Heart left ventricle (tissue), 16 donors: Measurements from ENCODE around the gene RGL2. TPM values are rescaled to one million over a fixed set of nuclear protein-coding genes. Genes with fewer than 3 reads are reported as not detected.
A peak's percentile ranks its signal among the peaks of the same experiment; 100 is the strongest.

Experiments
- ATAC-seq, 4 donors: fragments of 200-7000 bp; cut with Tn5 transposase; one replicate each; pipeline ENCODE4 v1.9.1; 2020 to 2022; ENCODE audit warnings: moderate library complexity in 4 of 4, mild to moderate bottlenecking in 3 of 4, moderate number of reproducible peaks in 1 of 4
- DNase-seq, 5 donors: peaks; one replicate each; pipeline ENCODE4 v3.0.0-alpha.2; 2020
- H3K27ac ChIP-seq, 12 donors: fragments of 200-600 bp; sonication (generic) in 4 of 12; one replicate each; pipeline versions ENCODE4 v1.5.0 to v1.8.0; 2016 to 2022; ENCODE audit warnings: mild to moderate bottlenecking in 2 of 12
- H3K27me3 ChIP-seq, 9 donors: fragments of 200-600 bp; sonication (generic) in 2 of 9; one replicate each; pipeline versions ENCODE4 v1.5.1 to v1.8.0; 2016 to 2022; ENCODE audit warnings: mild to moderate bottlenecking in 3 of 9
- H3K36me3 ChIP-seq, 9 donors: fragments of 200-600 bp; sonication (generic) in 2 of 9; one replicate each; pipeline versions ENCODE4 v1.5.0 to v1.8.0; 2018 to 2022; ENCODE audit warnings: mild to moderate bottlenecking in 2 of 9
- H3K4me1 ChIP-seq, 12 donors: fragments of 200-600 bp; sonication (generic) in 4 of 12; one replicate each; pipeline versions ENCODE4 v1.5.0 to v1.8.0; 2016 to 2022; ENCODE audit warnings: mild to moderate bottlenecking in 3 of 12
- H3K4me3 ChIP-seq, 12 donors: fragments of 200-600 bp; sonication (generic) in 4 of 12; one replicate each; pipeline versions ENCODE4 v1.5.0 to v1.8.0; 2017 to 2022; ENCODE audit warnings: mild to moderate bottlenecking in 9 of 12, moderate library complexity in 4 of 12
- H3K9me3 ChIP-seq, 12 donors: fragments of 200-600 bp; sonication (generic) in 4 of 12; one replicate each; pipeline versions ENCODE4 v1.5.0 to v1.8.0; 2016 to 2022; ENCODE audit warnings: mild to moderate bottlenecking in 1 of 12
- CTCF ChIP-seq, 12 donors: fragments of 200-600 bp; sonication (generic) in 4 of 12; IDR thresholded peaks; one replicate each; pipeline versions ENCODE4 v1.5.0 to v1.8.0; 2018 to 2022; ENCODE audit warnings: antibody characterized with exemption in 12 of 12, mild to moderate bottlenecking in 5 of 12
- POLR2A ChIP-seq, 2 donors: fragments of 450-650 bp; IDR thresholded peaks; one replicate each; pipeline ENCODE4 v1.6.1; 2017; ENCODE audit warnings: antibody characterized with exemption in 2 of 2, mild to moderate bottlenecking in 2 of 2, moderate library complexity in 2 of 2
- WGBS, 4 donors: extraction: QIAGEN DNeasy Blood & Tissue Kit in 2 of 4; methylation state at CpG; one replicate each; pipeline versions ENCODE4 v1.1.5 to v1.1.7; 2013 to 2018; 5-methylcytosine and 5-hydroxymethylcytosine counted together
- intact Hi-C, 10 donors: fragments of 100-400 bp; cut with DNase I; formaldehyde crosslinking; loops; one replicate each; pipeline versions ENCODE4 v1.11.1 to v1.14.2; 2022
- polyA plus RNA-seq, 2 donors: library from polyadenylated mRNA; stranded (reverse); fragments of 200-250 nt; gene quantifications; one replicate each; pipeline ENCODE4 v1.2.3, GENCODE V29; 2013
- total RNA-seq, 9 donors: library from RNA; depleted of rRNA in 2 of 9; stranded (reverse); fragments of >200 nt in 2 of 9; fragmentation: NEBNext Ultra II Directional in 3 of 9; extraction: Animal tissue kit (Norgen Biotek cat#: 25700) in 3 of 9; gene quantifications; one replicate each; pipeline versions ENCODE4 v1.1.0 to v1.2.4, GENCODE V29; 2016 to 2023
- donor health status: ischemic (EF 13 %, LVEDD 7.1; RV severe dilation, severe dysfunction).
- donor health status: healthy with polysubstance abuse.
- donor health status: DM: no; HTN: yes; CAD: no.
- donor health status: DM: no; HTN: no; CAD: no.
- donor health status: ischemic (EF 25% LVEDD 6.9; RV normal size, moderate dysfunction).
- donor health status: ischemic (EF 25% LVEDD 5.7; RV mildly dilated, moderate dysfunction).
- donor health status: healthy.
- donor health status: DM: yes; HTN: yes; CAD: no.
- donor health status: ischemic (EF 35%, LVEDD 5.7; RV mildly dilated, moderate dysfunction).
- donor health status: nonischemic (EF 11% LVEDD 7.7; RV severe dilation, severe dysfunction).
- donor health status: DM: yes; HTN: yes; CAD: no.
- donor health status: PGD.
- donor health status: ischemic (EF 29% LVEDD 5.4; RV normal size, mild dysfunction).
- donor health status: nonischemic (EF 23%, LVEDD 6.1; RV moderate dilation, normal function).

The RGL2 gene
- total and polyA plus RNA-seq, 11 donors: 34.9 to 67.8 (median 48.4) TPM

- peak overlapping the region in 11 of 12 donors; percentile 54 to 88 (median 84) for H3K27ac ChIP-seq
- H3K27me3 ChIP-seq: no peaks in the 10 kb centered on the region
- intact Hi-C loops: no loop called here
- H3K4me3 ChIP-seq: peak overlapping the region in 11 of 12 donors; percentile 24 to 77 (median 64)
- H3K4me1 ChIP-seq: peaks cover 3 to 74% (median 50%) of the 10 kb centered on the region in 12 donors
- DNase-seq (peak in 3 of 5 donors; percentile 56 to 69 (median 57)), ATAC-seq (peak in 1 of 4 donors; percentile 1)
- 67 to 73% (median 71%) methylated on average over 17 to 19 of the region's 19 CpGs for WGBS, 4 donors
- peaks cover 0 to 35% (median 27%) of the 10 kb centered on the region in 9 donors for H3K36me3 ChIP-seq
- TF ChIP-seq POLR2A (IDR thresholded peaks at IDR 0.05) (no peak), CTCF (IDR thresholded peaks at IDR 0.05) (no peak)
- no peaks in the 10 kb centered on the region for H3K9me3 ChIP-seq
These were observed 18.1 kb upstream of the RGL2 start for GRCh38 chr6:33316603-33317418.

DNA sequence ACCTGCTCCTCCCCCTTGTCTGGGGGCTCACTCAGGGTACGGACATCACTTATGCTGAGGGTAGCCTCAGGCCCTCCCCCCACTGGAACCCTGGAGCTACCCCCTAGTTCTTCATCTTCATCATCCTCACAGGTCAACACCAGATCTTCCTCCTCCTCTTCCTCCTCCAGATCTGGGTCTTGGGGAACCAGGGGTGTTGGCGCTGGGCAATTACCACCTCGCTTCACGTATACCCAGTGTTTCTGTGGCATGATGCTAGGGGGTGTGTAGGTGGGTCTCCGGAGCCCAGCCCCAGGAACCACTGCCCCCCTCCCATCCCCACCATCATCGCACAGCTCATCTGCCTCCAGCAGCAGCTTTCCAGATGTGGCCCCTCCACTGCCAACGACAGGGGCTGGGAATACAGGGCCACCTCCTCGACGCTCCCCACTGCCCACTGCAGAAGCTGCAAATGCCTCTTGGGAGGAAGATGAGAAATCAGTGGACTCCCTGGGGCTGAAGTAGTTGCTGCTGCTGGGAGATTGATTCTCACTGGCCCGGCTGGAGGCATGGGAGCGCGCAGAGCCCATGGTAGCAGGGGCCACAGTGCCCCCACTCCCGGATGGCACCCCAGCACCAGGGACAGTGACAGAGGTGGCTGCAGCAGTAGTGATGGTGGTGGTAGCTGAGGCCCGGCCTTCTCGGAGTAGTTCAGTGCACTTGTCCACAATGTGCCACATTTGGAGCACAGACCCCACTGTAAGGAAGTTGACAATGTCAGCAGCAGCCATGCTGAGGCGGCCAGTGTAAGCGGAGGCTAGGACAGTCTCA, 17.3 kb upstream of the RGL2 start:
- H3K4me1 ChIP-seq: peaks cover 3 to 74% (median 49%) of the 10 kb centered on the region in 12 donors
- H3K27me3 ChIP-seq: no peaks in the 10 kb centered on the region
- no peaks in the 10 kb centered on the region for H3K9me3 ChIP-seq
- no peak for ATAC-seq
- intact Hi-C loops: loop anchor here in 1 of 10 donors (2.0 kb wide), 1 partner anchor 17 kb away; the partner anchor contains the start of gene RGL2
- 84 to 93% (median 89%) methylated on average over 16 to 17 of the region's 17 CpGs for WGBS, 4 donors
- TF ChIP-seq CTCF (IDR thresholded peaks at IDR 0.05): no peak
- no peak for TF ChIP-seq POLR2A (IDR thresholded peaks at IDR 0.05)
- H3K27ac ChIP-seq: peak overlapping the region in 6 of 12 donors; percentile 8 to 98 (median 88)
- no peak for DNase-seq
- peaks cover 0 to 38% (median 30%) of the 10 kb centered on the region in 9 donors for H3K36me3 ChIP-seq
- no peak overlapping the region for H3K4me3 ChIP-seq

DNA sequence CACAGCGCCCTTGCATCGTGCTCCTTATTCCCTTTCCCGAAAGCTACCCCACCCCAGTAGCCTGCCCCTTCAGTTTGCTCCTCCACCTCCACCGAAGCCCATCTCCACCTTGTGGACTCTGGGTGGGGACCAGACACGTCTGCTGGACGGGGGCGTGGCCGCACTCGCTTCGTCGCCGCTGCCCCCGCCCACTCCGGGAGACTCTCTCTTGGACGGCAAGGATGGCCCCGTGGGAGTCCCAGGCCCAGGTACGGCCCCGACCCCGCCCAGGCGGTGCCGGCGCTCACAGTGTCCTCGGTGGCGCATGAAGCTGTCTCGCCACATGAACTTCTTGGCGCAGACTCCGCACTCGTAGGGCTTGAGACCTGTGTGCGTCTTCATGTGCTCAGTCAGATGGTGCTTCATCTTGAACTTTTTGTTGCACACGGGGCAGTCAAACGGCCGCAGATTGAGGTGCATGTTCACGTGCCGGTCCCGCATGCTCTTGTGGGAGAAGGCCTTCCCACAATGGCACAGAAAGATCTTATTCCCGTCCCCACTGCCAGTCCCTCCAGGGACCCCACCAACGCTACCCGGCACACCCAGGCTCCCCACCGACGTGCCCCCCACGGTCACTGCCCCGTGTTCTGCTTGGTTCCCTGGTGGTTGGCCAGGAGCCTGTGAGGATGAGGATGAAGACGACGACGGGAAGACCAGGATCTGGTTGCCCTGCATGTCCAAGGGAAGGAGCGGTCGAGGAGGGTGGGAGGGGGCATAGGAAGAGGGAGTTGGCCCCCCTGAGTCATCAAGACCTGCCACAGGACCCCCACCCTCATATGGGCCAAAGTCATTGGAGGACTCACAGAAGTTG, 16.4 kb upstream of the RGL2 start:
- DNase-seq (peak in 4 of 5 donors; percentile 59 to 73 (median 64)), ATAC-seq (peak in 1 of 4 donors; percentile 1)
- H3K36me3 ChIP-seq: peaks cover 0 to 38% (median 31%) of the 10 kb centered on the region in 9 donors
- no peaks in the 10 kb centered on the region for H3K9me3 ChIP-seq
- peak overlapping the region in 10 of 12 donors; percentile 69 to 99 (median 95) for H3K4me3 ChIP-seq
- WGBS, 4 donors: 37 to 53% (median 44%) methylated on average over 44 to 47 of the region's 47 CpGs
- intact Hi-C loops: loop anchor here in 2 of 10 donors (2.0 to 5.0 kb wide), 2 partner anchors 16 to 38 kb away; partner anchors contain the start of genes B3GALT4 (in 1 of the 2) and RGL2 (in 1 of the 2)
- no peaks in the 10 kb centered on the region for H3K27me3 ChIP-seq
- H3K27ac ChIP-seq: peak overlapping the region; percentile 85 to 99 (median 97)
- TF ChIP-seq POLR2A (IDR thresholded peaks at IDR 0.05) (no peak), CTCF (IDR thresholded peaks at IDR 0.05) (no peak)
- peaks cover 0 to 72% (median 42%) of the 10 kb centered on the region in 12 donors for H3K4me1 ChIP-seq
